ENCODE measurements around the gene HOXB1. TPM values are rescaled to one million over a fixed set of nuclear protein-coding genes. Genes with fewer than 3 reads are reported as not detected.

The HOXB1 gene
- total and polyA plus RNA-seq, 2 of the 8 experiments (the other 6 are each of a cell fraction or from before 2014, with no cell fraction given): not detected

GRCh38 chr17:48556576-48557401, 26.0 kb upstream of the HOXB1 start (continued):
- no peak for TF ChIP-seq SP1 (IDR thresholded peaks at IDR 0.05; ENCODE audit: low read depth, low read length)
- TF ChIP-seq NANOG (IDR thresholded peaks at IDR 0.05; ENCODE audit: insufficient read depth, low read depth, low read length, poor library complexity, severe bottlenecking): no peak
